Measurements from ENCODE around the gene IL22RA2. TPM values are rescaled to one million over a fixed set of nuclear protein-coding genes. Genes with fewer than 3 reads are reported as not detected.

Gene IL22RA2
- total RNA-seq, 1 experiment from 2014 or later = not detected

- intact Hi-C loops (cut with micrococcal nuclease; ENCODE audit: unreplicated experiment) = loop anchor here (2.0 kb wide), 2 partner anchors 220 to 546 kb away; no protein-coding TSS in a partner anchor
- no peak overlapping the region for H3K27ac ChIP-seq (ENCODE audit: low read depth, low read length, poor library complexity, severe bottlenecking)
- H3K9me3 ChIP-seq (ENCODE audit: low read depth, low read length, poor library complexity, severe bottlenecking) = no peaks in the 10 kb centered on the region
- no peaks in the 10 kb centered on the region for H3K36me3 ChIP-seq (ENCODE audit: insufficient read depth, low read length, poor library complexity, severe bottlenecking)
- POLR2A ChIA-PET (ENCODE audit: low non-redundant PET) = no interaction called here
- no TSS peak for BruUV-seq (replicated peaks)
- no peak overlapping the region for H3K4me3 ChIP-seq (ENCODE audit: low read depth, low read length, poor library complexity, severe bottlenecking)
- no peak for DNase-seq (ENCODE audit: low spot score)
- TF ChIP-seq EZH2 (IDR thresholded peaks at IDR 0.05; ENCODE audit: borderline replicate concordance, low read depth, low read length, poor library complexity, severe bottlenecking) (no peak), CTCF (conservative IDR thresholded peaks at IDR 0.05; ENCODE audit: low read depth, low read length) (no peak)
- no peaks in the 10 kb centered on the region for H3K4me1 ChIP-seq (ENCODE audit: insufficient read depth, low read length, poor library complexity, severe bottlenecking)
- CTCF ChIA-PET = no interaction called here
- H3K27me3 ChIP-seq (replicated peaks; ENCODE audit: insufficient read depth, low read depth, low read length, poor library complexity) = no peaks in the 10 kb centered on the region
Measured at GRCh38 chr6:137095093-137095492, 78.4 kb downstream of the IL22RA2 start.

GRCh38 chr6:137094411-137095008, 78.9 kb downstream of the IL22RA2 start:
- peak; percentile 67 for DNase-seq (ENCODE audit: low spot score)
- H3K27me3 ChIP-seq (replicated peaks; ENCODE audit: insufficient read depth, low read depth, low read length, poor library complexity) = no peaks in the 10 kb centered on the region
- no peak overlapping the region for H3K27ac ChIP-seq (ENCODE audit: low read depth, low read length, poor library complexity, severe bottlenecking)
- no peaks in the 10 kb centered on the region for H3K4me1 ChIP-seq (ENCODE audit: insufficient read depth, low read length, poor library complexity, severe bottlenecking)
- no peak overlapping the region for H3K4me3 ChIP-seq (ENCODE audit: low read depth, low read length, poor library complexity, severe bottlenecking)
- ChIA-PET POLR2A (ENCODE audit: low non-redundant PET) (interaction anchor here (0.7 kb wide), 1 partner anchor 16 kb away, joined by 3 read pairs; no protein-coding TSS in a partner anchor), CTCF (interaction anchor here (0.6 to 1.0 kb wide), 9 partner anchors 11 to 881 kb away, joined by 3 to 13 read pairs (median 4); no protein-coding TSS in a partner anchor)
- H3K9me3 ChIP-seq (ENCODE audit: low read depth, low read length, poor library complexity, severe bottlenecking) = no peaks in the 10 kb centered on the region
- intact Hi-C loops (cut with micrococcal nuclease; ENCODE audit: unreplicated experiment) = loop anchor here (2.0 kb wide), 2 partner anchors 220 to 546 kb away; no protein-coding TSS in a partner anchor
- TF ChIP-seq EZH2 (IDR thresholded peaks at IDR 0.05; ENCODE audit: borderline replicate concordance, low read depth, low read length, poor library complexity, severe bottlenecking) (no peak), CTCF (conservative IDR thresholded peaks at IDR 0.05; ENCODE audit: low read depth, low read length) (peak; percentile 68)
- BruUV-seq (replicated peaks) = no TSS peak
- H3K36me3 ChIP-seq (ENCODE audit: insufficient read depth, low read length, poor library complexity, severe bottlenecking) = no peaks in the 10 kb centered on the region

Other genes with a start within 250 kb of the IL22RA2 start
- not detected in 2 replicates for gene IL20RA, start 128.7 kb downstream of the IL22RA2 start, total RNA-seq (2021)
- 18.4 and 19.3 TPM in 2 replicates for gene IFNGR1, start 45.7 kb upstream of the IL22RA2 start, total RNA-seq (2021)